Esophagus muscularis mucosa (tissue), 4 donors: Measurements from ENCODE around the gene TERT.

Experiments
- CTCF ChIP-seq, 3 experiments: fragments of 200-600 bp in 2 of 3; fragments of 450-650 bp in 1 of 3; sonication (generic) in 2 of 3; IDR thresholded peaks; one replicate each; pipeline ENCODE4 v1.5.1; 2017 to 2019; ENCODE audit warnings: antibody characterized with exemption in 3 of 3, mild to moderate bottlenecking in 2 of 3, moderate library complexity in 1 of 3
- EP300 ChIP-seq: sonication (generic); formaldehyde crosslinking; IDR thresholded peaks from one replicate; pipeline ENCODE4 v1.6.1; 2017; ENCODE audit warnings: antibody characterized with exemption
- POLR2A ChIP-seq: fragments of 450-650 bp; IDR thresholded peaks from one replicate; pipeline ENCODE4 v1.6.1; 2017; ENCODE audit warnings: antibody characterized with exemption, moderate library complexity, mild to moderate bottlenecking, low read depth
- POLR2AphosphoS5 ChIP-seq, 2 donors: sonication (generic); formaldehyde crosslinking; IDR thresholded peaks; one replicate each; pipeline ENCODE4 v1.6.1; 2017; ENCODE audit warnings: antibody characterized with exemption in 2 of 2

- TF ChIP-seq CTCF (IDR thresholded peaks at IDR 0.05) (no peak), POLR2AphosphoS5 (IDR thresholded peaks at IDR 0.05) (no peak), POLR2A (no peak), EP300 (no peak)
These were observed 548 bp downstream of the TERT start for GRCh38 chr5:1294206-1294834.
